GM12892 (cell line): ENCODE data around the gene PCP2.

Experiments
- POLR2A ChIP-seq: IDR thresholded peaks from 2 replicates; pipeline ENCODE4 v1.6.1; 2011; ENCODE audit warnings: low read depth, low read length, control low read depth
- TAF1 ChIP-seq: IDR thresholded peaks from 2 replicates; pipeline ENCODE4 v1.6.1; 2011; ENCODE audit warnings: low read depth, mild to moderate bottlenecking, control low read depth, low read length, borderline replicate concordance

DNA sequence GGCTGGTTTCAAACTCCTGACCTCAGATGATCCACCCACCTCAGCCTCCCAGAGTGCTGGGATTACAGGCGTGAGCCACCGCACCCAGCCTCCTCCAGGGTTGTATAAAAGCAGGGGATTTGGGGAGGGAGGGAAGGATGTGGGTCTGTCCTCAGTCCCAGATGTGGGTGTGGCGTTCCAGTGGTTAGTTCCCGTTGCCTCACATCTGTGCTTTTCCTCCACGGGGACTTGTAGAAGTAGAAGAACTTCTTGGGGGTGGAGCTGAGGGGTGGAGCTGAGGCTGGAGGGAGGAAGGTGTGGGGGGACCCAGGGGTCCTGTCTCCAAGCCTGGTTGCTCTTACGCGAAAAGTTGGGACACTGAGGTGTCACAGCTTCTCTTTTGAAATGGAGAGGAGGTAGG is 42.9 kb upstream of the PCP2 start:
- no peak for TF ChIP-seq TAF1
- no peak for TF ChIP-seq POLR2A
